MCF 10A (cell line): ENCODE results near the gene FAM181A. TPM values are rescaled to one million over a fixed set of nuclear protein-coding genes. Genes with fewer than 3 reads are reported as not detected.

Experiments used
- BruUV-seq: library from RNA; stranded (reverse); fragments of 400-500 nt; replicated peaks from 2 replicates; lab custom pipeline; 2021; lab: Mats Ljungman, UMichigan
- CTCF ChIA-PET: fragments of 300-600 bp; sonication (Branson Sonifier 250); formaldehyde crosslinking; extraction: SDS; loops from one replicate; lab custom pipeline; 2021; ENCODE audit warnings: antibody characterized with exemption, inconsistent platforms; lab: Yijun Ruan, JAX
- POLR2A ChIA-PET: fragments of 300-600, 350-650 bp; sonication (Branson Sonifier 250); formaldehyde crosslinking; extraction: SDS; loops from one replicate; lab custom pipeline; 2020; ENCODE audit warnings: antibody characterized with exemption, inconsistent platforms; lab: Yijun Ruan, JAX
- DNase-seq: peaks from one replicate; pipeline ENCODE4 v3.0.0-alpha.2; 2018; ENCODE audit not compliant: unreplicated experiment
- H3K27ac Mint-ChIP-seq: one replicate; pipeline ENCODE4 v1.8.0; 2022; ENCODE audit warnings: mild to moderate bottlenecking, low read depth, mixed read lengths; ENCODE audit not compliant: unreplicated experiment
- H3K27me3 Mint-ChIP-seq: one replicate; pipeline ENCODE4 v1.8.0; 2022; ENCODE audit warnings: mixed read lengths; ENCODE audit not compliant: insufficient read depth, unreplicated experiment
- H3K36me3 Mint-ChIP-seq: one replicate; pipeline ENCODE4 v1.8.0; 2022; ENCODE audit warnings: mild to moderate bottlenecking, moderate library complexity, mixed read lengths; ENCODE audit not compliant: insufficient read depth, unreplicated experiment
- H3K4me1 Mint-ChIP-seq: one replicate; pipeline ENCODE4 v1.8.0; 2022; ENCODE audit warnings: mixed read lengths; ENCODE audit not compliant: insufficient read depth, unreplicated experiment
- H3K4me3 Mint-ChIP-seq: one replicate; pipeline ENCODE4 v1.8.0; 2022; ENCODE audit warnings: mild to moderate bottlenecking, moderate library complexity, mixed read lengths; ENCODE audit not compliant: unreplicated experiment
- H3K9me3 Mint-ChIP-seq: one replicate; pipeline ENCODE4 v1.8.0; 2022; ENCODE audit warnings: mixed read lengths; ENCODE audit not compliant: unreplicated experiment
- intact Hi-C: fragments of 100-400 bp; cut with micrococcal nuclease; formaldehyde crosslinking; loops from 2 replicates; pipeline ENCODE4 v1.14.1; 2022
- total RNA-seq: library from RNA; stranded (reverse); gene quantifications from 2 replicates; pipeline ENCODE4 v1.2.3, GENCODE V29; 2022
- TF ChIP-seq, protein P1 (sequence below): fragments of 200-600 bp; IDR thresholded peaks from one replicate; pipeline ENCODE4 v1.8.0; 2022; ENCODE audit warnings: antibody characterized with exemption, mild to moderate bottlenecking; ENCODE audit not compliant: unreplicated experiment

The FAM181A gene
- total RNA-seq, 1 experiment from 2014 or later = not detected

DNA sequence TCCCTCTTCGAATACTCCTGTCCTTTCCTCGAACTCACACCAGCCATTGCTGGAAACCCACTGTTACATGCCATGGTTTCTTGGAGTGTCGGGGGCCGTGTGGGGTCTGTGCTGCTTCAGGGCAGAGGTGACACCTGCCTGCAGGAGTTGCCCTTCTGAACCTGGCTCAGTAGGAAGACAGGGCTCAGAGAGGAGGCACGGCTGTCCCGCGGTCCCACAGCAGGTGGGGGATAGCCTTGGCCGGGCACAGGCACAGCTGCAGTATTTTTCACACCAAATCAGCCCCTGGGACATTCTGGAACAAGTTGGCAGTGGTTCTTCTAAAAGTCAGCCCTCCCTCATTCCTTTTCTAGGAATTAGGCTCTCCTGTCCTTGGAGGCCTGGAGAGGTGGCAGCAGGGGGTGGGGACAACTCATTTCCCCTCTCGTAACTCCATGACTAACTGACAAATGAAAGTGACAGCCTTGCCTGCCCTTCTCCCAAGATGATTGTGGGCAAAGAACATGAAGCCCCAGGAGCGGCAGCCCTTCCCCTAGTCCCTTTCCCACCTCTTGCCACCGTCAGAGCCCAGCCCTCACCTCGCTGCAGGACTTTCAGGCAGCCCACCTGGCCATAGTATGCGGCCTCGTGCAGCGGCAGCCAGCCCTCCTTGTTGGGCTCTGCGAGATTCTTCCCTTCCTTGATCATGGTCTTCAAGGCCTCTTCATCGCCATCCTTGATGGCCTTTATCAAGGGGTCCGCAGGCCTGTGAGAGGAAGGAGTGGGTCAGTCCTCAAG is 26.8 kb downstream of the FAM181A start:
- ChIA-PET POLR2A (no interaction called here), CTCF (no interaction called here)
- H3K4me1 Mint-ChIP-seq = peaks cover 7% of the 10 kb centered on the region
- H3K4me3 Mint-ChIP-seq = no peak overlapping the region
- TF ChIP-seq, protein P1, sequence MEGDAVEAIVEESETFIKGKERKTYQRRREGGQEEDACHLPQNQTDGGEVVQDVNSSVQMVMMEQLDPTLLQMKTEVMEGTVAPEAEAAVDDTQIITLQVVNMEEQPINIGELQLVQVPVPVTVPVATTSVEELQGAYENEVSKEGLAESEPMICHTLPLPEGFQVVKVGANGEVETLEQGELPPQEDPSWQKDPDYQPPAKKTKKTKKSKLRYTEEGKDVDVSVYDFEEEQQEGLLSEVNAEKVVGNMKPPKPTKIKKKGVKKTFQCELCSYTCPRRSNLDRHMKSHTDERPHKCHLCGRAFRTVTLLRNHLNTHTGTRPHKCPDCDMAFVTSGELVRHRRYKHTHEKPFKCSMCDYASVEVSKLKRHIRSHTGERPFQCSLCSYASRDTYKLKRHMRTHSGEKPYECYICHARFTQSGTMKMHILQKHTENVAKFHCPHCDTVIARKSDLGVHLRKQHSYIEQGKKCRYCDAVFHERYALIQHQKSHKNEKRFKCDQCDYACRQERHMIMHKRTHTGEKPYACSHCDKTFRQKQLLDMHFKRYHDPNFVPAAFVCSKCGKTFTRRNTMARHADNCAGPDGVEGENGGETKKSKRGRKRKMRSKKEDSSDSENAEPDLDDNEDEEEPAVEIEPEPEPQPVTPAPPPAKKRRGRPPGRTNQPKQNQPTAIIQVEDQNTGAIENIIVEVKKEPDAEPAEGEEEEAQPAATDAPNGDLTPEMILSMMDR = no peak
- H3K27ac Mint-ChIP-seq = no peak overlapping the region
- BruUV-seq = no TSS peak
- H3K9me3 Mint-ChIP-seq = no peaks in the 10 kb centered on the region
- H3K36me3 Mint-ChIP-seq = peaks cover 1% of the 10 kb centered on the region
- intact Hi-C loops = no loop called here
- DNase-seq = no peak
- H3K27me3 Mint-ChIP-seq = no peaks in the 10 kb centered on the region

GRCh38 chr14:93954516-93954830 is 27.3 kb downstream of the FAM181A start:
- Mint-ChIP-seq H3K27me3 (no peaks in the 10 kb centered on the region), H3K36me3 (peaks cover 6% of the 10 kb centered on the region), H3K4me3 (no peak overlapping the region), H3K9me3 (no peaks in the 10 kb centered on the region), H3K4me1 (peaks cover 12% of the 10 kb centered on the region), H3K27ac (no peak overlapping the region)
- TF ChIP-seq, protein P1 = no peak
- intact Hi-C loops = no loop called here
- ChIA-PET POLR2A (no interaction called here), CTCF (no interaction called here)
- no peak for DNase-seq
- no TSS peak for BruUV-seq

DNA sequence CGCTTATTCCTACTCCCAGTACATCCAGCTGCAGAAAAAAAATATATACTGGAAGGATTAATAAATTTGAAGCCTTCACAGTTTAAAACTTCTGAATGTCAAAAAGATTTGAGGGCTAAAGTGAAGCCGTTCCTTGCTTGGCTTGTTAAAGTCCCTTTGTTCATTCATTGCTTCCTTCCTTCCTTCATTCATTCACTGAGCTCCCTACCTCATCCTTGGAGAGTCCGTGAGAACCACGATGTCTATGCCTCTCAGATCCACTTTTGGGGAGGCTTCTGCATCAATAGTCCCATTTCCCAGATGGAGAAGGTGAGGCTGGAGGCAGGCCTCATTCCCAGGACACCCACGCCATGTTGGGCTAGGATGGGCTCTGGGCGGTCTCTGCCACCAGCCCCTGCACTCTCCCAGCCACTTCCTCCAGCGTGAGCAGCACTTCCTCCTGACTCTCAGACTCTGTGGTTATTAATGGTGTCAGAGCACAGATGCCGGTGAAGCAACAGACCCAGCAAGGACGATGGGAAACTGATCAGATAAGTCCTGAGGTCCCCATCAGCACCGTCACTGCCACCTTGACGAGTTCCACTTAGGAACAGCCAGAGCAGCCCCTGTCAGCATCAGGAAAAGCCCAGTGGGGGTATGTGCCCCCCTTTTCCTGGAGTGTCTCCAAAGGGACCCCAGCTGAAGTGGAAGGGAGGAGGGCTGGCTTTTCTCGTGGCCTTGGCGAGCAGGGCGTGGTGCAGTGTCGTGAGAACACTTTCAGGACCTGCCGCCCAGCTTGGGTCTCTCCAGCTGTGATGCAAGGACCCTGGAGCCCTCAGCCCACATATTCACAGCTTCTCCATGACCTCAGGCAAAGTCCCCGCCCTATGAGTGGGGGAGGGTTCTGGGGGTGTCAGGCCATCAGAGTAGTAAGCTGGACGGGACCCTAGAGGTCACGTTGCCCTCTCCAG is 28.0 kb downstream of the FAM181A start:
- intact Hi-C loops = no loop called here
- no peak for DNase-seq
- CTCF ChIA-PET = interaction anchor here (0.6 kb wide), 1 partner anchor 17 kb away, joined by 5 read pairs; no protein-coding TSS in a partner anchor
- no TSS peak for BruUV-seq
- H3K4me3 Mint-ChIP-seq = no peak overlapping the region
- H3K4me1 Mint-ChIP-seq = peaks cover 19% of the 10 kb centered on the region
- no peaks in the 10 kb centered on the region for H3K9me3 Mint-ChIP-seq
- peaks cover 6% of the 10 kb centered on the region for H3K36me3 Mint-ChIP-seq
- POLR2A ChIA-PET = interaction anchor here (1.0 kb wide), 1 partner anchor 43 kb away, joined by 3 read pairs; no protein-coding TSS in a partner anchor
- H3K27ac Mint-ChIP-seq = no peak overlapping the region
- TF ChIP-seq, protein P1 = no peak
- H3K27me3 Mint-ChIP-seq = no peaks in the 10 kb centered on the region
